Hematopoietic multipotent progenitor cell (in vitro differentiated cells): ENCODE data around the gene STIM1. TPM values are rescaled to one million over a fixed set of nuclear protein-coding genes. Genes with fewer than 3 reads are reported as not detected.
"Not testable (repeated sequence)": the region's sequence is repeated elsewhere in the genome, so short reads cannot be mapped to it uniquely, and the experiment has no call there.

ENCODE experiments used
- DNase-seq, 3 donors: peaks; one replicate each; pipeline ENCODE4 v3.0.0-alpha.2; 2011 to 2015; ENCODE audit warnings: low read depth in 2 of 3, low spot score in 2 of 3
- total RNA-seq: library from RNA; depleted of rRNA; stranded (reverse); fragments of >200 nt; gene quantifications from one replicate; pipeline ENCODE4 v1.2.3, GENCODE V29; 2012

STIM1 gene
- total RNA-seq, 1 donor = 80.2 TPM

DNA sequence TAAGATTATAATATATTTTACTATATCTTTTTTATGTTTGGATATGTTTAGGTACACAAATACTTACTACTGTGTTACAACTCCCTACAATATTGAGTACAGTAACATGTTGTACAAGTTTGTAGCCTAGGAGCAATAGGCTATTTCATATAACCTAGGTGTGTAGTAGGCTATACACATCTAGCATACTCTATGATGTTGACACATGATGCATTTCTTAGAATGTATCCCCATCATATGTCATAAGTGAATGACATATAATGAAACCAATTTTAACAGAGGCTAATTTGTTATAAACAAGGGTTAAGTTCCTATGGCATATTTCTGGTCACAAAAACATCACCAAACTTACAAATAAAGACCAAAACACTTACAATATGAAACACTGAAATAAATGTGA, 152.7 kb downstream of the STIM1 start:
- DNase-seq = no peak

DNA sequence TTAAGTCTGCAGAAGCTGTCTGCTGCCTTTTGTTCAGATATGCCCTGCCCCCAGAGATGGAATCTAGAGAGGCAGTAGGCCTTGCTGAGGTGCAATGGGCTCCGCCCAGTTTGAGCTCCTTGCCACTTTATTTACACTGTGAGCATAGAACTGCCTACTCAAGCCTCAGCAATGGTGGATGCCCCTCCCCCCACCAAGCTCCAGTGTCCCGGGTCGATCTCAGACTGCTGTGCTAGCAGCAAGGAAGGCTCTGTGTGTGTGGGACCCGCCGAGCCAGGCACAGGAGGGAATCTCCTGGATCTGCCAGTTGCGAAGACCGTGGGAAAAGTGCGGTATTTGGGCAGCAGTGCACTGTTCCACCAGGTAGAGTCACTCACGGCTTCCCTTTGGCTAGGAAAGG, 161.1 kb downstream of the STIM1 start:
- DNase-seq = not testable (repeated sequence)

DNA sequence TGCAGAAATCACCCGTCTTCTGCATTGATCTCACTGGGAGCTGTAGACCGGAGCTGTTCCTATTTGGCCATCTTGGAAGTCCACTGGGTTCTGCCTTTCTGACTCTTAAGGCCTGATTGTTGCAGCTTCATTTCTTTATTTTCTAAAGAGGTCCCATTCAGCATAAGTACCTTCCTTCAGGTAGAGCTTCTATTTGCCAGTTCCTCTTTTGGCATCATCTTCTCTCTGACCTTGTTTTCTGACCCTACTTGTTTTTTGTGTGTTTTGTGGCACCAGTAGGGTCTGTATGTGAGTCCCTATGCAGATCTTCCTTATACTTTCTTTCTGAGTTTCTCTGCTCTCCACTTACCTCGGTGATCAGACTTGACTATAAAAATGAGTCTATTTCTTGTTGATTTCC, 161.7 kb downstream of the STIM1 start:
- DNase-seq = no peak

DNA sequence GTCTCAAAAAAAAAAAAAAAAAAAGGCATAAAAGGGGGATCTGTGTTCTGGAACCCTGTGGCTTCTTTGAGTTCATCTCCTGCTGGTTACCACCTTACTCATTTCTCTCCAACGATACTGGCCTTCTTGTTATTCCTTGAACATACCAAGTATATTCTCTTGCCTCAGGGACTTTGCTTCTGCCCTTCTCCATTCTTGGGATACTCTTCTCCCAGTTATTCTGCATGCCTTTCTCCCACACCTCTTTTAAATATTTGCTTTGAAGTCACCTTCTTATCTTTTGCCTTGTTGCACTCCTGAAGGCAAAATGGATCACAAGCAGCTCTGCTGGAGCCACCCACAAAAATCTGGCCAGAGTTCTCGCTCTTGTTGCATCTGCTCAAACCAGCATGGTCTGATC, 163.2 kb downstream of the STIM1 start:
- DNase-seq = no peak

DNA sequence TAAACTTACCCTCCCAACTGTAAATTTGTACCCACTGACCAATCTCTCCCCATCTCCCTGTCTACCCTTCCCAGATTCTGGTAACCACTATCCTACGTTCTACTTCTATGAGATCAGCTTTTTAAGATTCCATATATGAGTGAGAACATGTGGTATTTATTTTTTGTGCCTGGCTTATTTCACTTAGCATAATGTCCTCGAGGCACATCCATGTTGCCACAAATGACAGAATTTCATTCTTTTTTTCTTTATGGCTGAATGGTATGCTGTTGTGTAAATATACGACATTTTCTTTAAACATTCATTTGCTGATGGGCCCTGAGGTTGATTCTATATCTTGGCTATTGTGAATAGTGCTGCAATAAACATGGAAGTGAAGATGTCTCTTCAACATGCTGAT, 164.4 kb downstream of the STIM1 start:
- DNase-seq = no peak

DNA sequence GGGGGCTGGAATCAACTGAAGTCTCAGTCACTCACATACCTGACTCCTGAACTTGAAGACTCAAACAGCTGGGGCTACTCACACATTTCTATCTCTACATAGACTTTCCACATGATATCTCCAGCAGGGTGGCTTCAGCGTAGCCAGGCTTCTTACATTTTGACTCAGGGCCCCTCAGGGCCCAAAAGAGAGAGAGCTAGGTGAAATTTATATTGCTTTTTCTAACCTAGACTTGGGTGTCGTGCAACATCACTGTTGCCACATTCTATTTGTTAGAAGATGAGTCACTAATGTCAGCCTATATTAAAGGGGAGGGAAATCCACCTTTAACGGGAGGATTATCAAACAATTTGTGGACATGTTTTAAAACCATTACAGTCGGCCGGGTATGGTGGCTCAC, 167.2 kb downstream of the STIM1 start:
- no peak for DNase-seq

DNA sequence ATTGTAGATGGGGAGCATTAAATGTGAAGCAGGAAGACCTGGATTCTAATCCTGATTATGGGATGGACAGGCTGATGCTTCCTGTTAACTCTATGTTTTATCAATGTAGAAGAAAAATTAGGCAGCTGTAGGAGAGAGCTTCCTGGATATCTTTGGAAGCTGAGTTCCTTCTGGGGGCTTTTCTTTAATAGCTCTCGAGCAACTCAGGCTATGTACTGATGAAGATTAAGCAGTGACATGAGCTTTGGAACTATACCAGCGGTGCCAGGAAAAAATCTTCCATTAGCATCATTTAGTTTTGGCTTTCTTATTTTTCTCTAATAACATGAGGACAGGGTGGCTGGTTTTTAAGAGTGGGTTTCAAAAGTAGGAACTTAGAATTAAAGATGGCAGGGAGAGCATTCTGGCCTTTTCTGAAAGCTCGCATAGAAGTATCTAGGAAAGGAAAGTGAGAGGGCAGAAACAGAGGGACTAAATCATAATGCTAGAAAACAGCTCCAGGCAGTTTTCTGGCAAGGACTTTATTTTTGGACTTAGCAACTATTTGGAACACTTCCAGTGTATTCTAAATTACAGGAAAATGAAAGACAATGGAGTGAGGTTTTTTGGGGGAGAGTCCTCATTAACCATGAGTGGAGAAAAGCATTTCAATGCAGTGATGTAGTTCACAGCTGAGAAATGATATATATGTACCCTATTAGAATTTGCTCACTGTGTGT, 169.9 kb downstream of the STIM1 start:
- no peak for DNase-seq

DNA sequence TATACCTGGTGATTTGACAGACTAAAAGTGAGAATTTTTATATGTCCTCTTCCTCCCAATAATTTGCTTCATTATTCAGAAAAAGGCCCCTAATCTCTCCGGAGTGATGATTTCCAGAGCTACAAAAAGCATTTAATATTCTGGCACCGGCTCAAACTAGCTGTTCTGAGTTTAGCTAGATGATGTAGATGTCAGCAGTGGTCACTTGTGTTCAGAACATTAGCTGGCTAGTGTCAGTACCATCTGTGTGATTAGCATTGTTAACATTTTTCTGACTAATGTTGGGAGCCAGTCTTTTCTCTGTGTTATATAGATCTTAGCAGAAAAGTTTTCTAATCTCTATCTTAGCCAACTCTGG, 170.5 kb downstream of the STIM1 start:
- DNase-seq = no peak

DNA sequence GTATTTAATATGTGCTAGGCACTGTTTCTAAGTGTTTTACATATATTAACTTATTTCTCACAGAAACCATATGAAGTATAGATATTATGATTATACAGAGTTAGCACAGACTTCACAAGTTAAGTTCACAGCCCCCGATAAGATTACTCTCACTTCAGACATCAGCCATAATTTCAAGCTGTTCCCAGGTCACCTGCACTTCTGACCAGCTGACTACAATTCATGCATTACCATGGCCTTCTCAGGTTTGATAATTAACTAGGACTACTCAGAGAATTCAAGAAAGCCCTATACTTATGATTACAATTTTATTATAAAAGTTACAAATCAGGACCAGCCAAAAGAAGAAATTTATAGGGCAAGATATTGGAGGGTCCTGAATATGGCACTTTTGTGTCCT, 170.9 kb downstream of the STIM1 start:
- no peak for DNase-seq

DNA sequence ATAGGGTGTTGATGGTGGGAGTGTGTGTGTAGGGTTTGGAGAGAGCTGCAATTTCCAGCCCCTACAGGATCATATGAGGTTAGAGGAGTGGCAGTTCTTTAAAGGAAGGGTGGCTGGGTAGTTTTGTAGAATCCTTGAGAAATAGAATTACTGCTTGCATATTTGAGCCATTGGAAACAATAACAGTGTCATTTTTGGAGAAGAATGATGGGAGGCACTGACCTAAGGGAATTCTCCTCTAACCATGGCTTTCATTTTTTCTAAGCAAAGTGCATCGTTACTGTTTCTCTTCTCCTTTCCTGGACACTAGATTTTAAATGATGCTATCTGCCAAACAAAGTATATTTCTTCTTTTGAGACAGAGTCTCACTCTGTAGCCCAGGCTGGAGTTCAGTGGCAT, 172.3 kb downstream of the STIM1 start:
- DNase-seq = no peak

DNA sequence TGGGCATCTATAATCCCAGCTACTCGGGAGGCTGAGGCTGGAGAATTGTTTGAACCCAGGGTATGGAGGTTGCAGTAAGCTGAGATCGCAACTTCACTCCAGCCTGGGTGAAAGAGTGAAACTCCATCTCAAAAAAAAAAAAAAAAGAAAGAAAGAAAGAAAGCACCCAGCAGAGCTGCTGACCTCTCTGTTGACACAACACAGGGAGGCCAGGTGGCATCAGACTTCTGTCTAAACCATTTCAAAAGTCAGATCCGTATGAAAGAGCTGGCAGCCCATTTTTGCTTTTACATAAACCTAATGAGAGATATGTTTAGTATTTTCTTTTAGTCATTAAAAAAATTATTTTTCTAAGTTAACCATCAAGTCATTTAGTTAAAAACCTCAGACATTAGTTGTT, 174.7 kb downstream of the STIM1 start:
- DNase-seq = no peak

DNA sequence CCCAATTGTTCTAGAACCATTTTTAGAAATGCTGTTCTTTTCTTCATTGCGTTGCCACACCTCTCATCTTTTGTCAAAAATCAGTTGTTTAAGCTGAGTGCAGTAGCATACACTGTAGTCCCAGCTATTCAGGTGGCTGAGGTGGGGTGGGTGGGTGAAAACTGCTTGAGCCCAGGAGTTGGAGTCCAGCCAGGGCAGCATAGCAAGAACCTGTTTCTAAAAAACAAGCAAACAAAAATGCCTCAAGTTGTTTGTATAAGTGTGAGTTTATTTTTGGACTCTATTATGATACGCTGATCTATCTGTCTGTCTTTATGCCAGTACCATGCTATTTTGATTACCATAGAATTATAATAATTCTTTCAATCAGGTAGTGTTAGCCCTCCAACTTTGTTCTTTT, 176.6 kb downstream of the STIM1 start:
- no peak for DNase-seq

DNA sequence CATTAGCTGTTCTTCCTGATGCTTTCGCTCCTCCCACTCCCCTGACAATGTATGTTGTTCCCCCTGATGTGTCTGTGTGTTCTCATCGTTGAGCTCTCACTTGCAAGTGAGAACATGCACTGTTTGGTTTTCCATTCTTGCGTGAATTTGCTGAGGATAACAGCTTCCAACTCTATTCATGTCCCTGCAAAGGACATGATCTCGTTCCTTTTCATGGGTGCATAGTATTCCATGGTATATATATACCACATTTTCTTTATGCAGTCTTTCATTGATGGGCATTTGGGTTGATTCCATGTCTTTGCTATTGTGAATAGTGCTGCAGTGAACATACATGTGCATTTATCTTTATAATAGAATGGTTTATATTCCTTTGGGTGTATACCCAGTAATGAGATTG, 180.5 kb downstream of the STIM1 start:
- DNase-seq = no peak

DNA sequence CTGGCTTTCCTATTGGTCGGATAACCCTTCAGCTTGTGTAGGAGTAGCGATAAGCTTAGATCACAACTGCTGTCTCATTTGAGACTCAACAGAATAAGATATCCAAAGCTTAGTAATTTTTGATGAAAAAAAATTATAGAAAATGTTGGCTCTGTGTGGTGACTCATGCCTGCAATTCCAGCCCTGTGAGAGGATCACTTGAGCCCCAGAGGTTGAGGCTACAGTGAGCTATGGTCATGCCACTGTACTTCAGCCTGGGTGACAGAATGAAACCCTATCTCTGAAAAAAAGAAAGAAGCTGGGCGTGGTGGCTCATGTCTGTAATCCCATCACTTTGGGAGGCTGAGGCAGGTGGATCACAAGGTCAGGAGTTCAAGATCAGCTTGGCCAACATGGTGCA, 183.5 kb downstream of the STIM1 start:
- DNase-seq = no peak

DNA sequence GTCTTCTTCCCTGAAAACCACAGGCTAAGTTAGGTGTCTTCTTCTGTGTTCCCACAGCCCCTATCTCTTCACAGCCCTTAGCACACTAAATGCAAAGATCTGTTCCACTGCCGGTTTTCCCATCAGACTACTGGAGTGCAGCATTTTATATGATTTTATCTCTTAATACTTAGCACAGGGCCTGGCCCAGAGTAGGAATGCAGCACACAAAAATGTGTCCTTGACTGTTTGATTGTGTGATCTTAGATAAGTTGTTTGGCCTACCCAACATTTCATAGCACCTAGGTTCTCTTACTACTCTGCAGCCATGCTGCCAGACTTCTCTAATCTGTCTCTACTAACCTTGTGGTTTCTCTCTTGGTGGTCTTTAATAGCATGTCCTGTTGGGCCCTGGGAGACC, 185.0 kb downstream of the STIM1 start:
- no peak for DNase-seq

DNA sequence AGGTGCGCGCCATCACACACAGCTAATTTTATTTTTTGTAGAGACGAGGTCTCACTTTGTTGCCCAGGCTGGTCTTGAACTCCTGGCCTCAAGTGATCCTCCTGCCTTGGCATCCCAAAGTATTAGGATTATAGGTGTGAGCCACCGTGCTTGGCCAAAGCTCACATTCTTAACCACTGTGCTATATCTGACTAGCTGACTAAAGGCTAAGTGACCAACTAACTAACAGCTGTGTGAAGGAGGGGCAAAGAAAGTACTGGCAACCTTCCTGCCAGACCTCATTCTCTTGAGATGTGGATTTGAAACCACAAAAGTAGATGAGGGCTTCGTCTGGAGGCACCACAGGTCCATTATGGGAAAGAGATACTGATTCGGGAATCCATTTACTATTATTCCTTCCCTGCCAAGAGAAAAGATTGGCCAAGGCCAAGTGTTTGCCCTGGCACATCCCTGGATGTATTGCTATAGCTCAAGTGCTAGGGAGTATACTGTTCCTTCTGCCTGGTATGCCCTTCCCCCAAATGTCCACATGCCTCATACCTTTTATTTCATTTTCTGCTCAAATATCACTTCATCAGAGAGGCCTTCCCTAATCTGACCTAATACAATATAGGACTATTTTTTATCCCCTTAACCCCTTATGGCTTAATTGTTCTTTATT, 186.4 kb downstream of the STIM1 start:
- no peak for DNase-seq

DNA sequence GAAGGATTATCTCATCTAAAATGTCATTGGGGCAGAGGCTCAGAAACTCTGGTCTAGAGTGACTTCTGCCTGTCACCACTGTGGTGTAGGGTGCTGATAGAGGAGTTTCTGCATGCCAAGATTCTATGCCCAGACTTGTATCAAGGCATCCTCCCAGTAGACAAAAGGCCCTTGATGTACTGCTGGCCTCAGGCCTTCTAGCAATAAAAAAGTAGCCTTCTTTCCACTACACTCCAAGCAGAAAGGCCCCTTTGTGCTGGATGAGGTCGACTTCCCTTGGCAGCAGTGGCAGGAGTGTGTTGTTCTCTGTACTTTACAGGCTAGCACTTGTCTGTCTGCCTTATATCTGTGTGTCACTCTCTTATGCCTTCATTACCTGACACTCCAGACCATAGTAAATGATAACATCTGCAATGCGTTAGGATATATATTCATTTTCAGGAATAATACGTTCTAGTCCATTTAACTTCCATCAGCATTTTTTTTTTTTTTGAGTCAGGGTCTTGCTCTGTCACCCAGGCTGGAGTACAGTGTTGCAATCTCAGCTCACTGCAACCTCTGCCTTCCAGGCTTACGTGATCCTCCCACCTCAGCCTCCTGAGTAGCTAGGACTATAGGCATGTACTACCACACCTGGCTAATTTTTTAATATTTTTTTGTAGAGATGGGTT, 189.6 kb downstream of the STIM1 start:
- no peak for DNase-seq

DNA sequence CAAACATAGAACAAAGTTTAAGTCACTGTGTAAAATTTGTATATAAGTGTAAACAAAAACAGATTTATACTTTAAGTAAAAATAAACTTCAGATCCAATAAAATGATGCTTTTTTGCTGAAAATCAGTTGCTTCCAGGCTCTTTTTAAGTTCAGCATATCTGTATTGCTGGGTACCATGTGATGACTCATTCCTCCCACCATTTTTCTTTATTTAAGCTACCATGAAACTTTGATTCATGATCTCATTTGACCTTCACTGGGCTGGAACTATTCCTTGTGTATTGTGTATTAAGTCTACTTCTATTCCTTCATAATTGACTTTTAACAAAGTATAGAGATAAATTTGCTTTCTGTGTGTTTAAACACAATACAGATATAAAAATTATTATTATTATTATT, 192.9 kb downstream of the STIM1 start:
- DNase-seq = no peak

DNA sequence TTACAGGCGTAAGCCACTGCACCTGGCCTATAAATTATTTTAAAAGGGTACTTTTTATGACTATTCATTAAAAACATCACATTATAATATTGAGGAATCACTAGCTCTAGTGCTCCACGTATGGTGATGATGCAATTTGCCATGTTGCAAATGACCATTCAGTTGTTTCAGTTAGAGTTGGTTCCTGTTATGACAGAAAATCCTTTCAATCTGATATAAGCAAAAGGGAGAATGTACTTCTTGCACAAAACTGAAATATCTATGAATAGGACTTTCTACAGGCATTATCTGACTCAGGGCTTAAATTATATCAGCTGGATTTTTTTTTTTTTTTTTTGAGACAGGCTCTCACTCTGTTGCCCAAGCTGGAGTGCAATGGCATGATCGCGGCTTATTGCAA, 193.5 kb downstream of the STIM1 start:
- DNase-seq = peak in 1 of 3 donors; percentile 36

DNA sequence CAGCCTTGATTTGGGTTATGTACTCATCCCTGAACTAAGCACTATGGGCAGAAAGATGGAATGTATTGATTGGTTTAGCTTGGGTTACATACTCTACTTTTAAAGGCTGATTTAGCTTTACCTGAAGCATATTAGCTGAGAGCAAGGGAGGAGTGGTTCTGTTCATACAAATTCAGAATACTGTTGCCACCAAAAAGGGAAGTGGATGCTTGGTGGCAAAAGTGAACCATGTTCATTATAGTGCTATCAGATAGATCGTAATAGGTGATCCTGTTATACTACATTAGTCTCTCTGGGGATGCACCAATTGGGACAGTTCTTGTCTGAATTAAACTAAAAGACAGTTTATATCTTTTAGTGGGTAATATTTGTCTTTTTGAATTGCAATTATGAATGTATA, 194.7 kb downstream of the STIM1 start:
- peak in 1 of 3 donors; percentile 41 for DNase-seq

DNA sequence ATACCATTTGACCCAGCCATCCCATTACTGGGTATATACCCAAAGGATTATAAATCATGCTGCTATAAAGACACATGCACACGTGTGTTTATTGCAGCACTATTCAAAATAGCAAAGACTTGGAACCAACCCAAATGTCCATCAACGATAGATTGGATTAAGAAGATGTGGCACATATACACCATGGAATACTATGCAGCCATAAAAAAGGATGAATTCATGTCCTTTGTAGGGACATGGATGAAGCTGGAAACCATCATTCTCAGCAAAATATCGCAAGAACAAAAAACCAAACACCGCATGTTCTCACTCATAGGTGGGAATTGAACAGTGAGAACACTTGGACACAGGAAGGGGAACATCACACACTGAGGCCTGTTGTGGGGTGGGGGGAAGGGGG, 197.7 kb downstream of the STIM1 start:
- not testable (repeated sequence) for DNase-seq

DNA sequence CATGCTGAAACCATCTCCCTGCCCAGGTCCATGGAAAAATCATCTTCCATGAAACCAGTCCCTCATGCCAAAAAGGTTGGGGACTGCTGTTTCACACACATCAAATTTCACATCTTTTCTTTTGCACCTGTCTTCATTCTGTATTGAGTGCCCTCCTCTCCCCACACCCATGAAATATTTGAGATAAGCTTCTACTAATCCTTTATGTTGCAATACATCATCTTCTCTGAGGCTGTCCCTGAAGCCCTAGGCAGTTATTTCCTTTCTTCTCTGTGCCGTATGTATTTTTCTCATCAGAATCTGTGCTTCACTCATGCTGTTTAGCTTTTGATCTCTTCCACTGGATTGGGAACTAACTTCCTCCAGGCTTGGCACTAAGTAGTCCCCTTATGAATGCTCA, 199.2 kb downstream of the STIM1 start:
- DNase-seq = no peak
